SKM-1 treated with dmso at 0.1 percent for 144 hours (cell line): ENCODE measurements around the gene TAS2R3.
A peak's percentile ranks its signal among the peaks of the same experiment; 100 is the strongest.

Experiments
- DNase-seq: peaks from one replicate; lab custom pipeline; 2025; ENCODE audit not compliant: unreplicated experiment; lab: John Stamatoyannopoulos, UW

The TAS2R3 gene

DNA sequence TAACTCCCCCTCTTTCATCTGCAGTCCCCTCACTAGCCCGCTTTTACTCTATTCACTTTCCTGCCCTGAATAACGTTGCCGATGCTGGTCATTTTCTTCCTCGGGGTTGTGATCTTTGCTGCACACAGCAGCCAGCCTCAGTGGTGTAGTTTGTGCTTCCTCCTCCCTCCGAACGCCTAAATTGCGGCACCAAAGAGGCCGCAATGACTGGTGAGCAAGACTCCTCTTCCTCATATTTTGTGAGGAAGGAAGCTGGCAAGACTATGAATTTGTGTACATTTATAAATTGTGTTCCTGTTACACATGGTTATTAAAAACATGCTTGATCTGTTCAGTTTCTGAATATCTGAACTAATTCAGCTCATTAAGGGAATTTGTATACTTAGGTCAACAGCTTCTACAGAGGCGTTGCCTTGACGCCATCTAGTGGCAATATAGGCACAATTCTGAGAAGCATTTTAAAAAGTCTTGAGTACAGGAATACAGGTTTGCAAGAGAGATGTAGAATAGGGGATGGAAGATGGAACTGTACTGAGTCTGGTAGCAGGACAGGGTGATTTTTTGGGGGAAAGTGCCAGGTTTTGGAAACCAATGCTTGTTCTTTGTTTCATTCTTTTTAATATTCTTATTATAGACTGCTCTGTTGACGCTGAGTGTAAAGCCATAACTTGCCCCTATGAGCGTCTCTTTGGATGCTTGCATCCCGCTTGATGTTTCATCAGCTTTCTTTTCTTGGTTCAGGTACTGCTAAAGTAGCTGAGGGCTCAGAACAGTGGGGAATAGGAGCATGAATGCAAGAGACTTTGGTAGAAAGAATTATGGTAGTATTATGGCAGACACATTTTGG lies 22.0 kb downstream of the TAS2R3 start:
- peak; percentile 52 for DNase-seq

DNA sequence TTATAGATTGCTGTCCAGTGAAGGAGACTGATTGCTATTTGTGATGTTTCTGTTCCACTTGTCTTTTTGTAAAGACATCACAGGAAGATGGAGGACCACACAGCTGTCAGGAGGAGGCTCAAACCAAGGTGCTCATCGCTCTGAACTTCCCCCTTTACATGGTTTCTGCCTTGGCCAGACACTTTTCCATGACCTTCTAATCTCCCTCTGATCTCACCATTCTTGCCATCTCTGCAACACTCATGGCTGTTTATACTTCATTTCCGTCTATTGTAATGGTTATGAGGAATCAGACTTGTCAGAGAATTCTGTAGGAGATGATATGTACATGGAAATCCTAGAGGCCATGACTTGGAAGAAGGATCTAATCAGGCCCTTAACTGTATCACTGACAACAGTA lies 24.4 kb downstream of the TAS2R3 start:
- no peak for DNase-seq

DNA sequence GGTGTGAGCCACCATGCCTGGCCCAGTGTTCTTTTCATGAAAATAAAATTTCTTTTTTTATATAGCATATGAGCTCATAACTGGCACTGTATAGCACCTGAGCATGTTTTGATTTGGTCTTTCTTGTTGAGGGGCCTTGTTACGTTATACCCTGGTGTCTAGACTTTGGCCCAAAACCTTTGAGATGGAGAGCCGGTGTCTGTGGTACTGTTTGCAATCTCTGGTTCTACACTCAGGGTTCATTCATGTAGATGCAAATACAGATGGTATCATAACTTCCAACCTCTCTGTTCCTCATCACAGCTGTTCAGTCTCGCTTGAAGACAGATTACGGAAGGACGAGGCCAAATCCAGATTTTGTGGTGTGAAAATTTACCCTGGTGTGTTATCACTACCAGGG lies 26.0 kb downstream of the TAS2R3 start, which contains the start of gene TAS2R5:
TSS of gene TAS2R5 (plus strand) at position 301 of the 400 bp plus-strand sequence. CDS start 145 bp downstream, outside the sequence.
- DNase-seq, result no peak

DNA sequence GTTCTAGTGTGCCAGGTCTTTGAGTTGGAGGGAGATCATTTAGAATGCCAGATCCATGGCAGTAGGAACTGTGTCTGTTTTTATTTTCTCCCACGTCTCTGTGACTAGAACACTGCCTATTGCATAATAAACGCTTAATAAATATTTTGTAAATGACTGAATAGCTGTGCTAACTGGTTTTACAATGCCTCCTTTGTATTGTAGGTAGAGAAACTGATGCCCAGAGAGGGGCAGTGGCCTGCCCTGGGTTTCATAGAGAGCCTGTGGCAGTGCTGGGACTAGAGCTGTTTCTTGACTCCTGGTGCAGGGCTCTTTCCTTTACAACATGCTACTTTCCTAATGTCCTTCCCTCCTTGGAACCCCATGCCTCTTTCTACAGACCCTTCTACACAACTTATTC lies 28.6 kb downstream of the TAS2R3 start:
- no peak for DNase-seq
